ENCODE measurements around the gene IFNGR2.
A peak's percentile ranks its signal among the peaks of the same experiment; 100 is the strongest.
"Not testable (repeated sequence)": the region's sequence is repeated elsewhere in the genome, so short reads cannot be mapped to it uniquely, and the experiment has no call there.

Gene IFNGR2

GRCh38 chr21:33378081-33378480 lies 25.1 kb upstream of the IFNGR2 start:
- Histone ChIP-seq H3K4me2 (ENCODE audit: low read depth, low read length, poor library complexity, severe bottlenecking) (no peak overlapping the region), H3K4me3 (ENCODE audit: low read length, poor library complexity, severe bottlenecking) (no peak overlapping the region), H3F3A (ENCODE audit: low read depth) (no peaks in the 10 kb centered on the region), H3K9me2 (replicated peaks; ENCODE audit: low read depth, low read length) (no peaks in the 10 kb centered on the region), H2AFZ (ENCODE audit: low read length) (no peak overlapping the region), H3K4me1 (ENCODE audit: insufficient read depth, low read length, poor library complexity, severe bottlenecking) (peaks cover 49% of the 10 kb centered on the region), H3K9ac (ENCODE audit: low read depth, low read length, poor library complexity, severe bottlenecking) (no peak overlapping the region), H3K27me3 (ENCODE audit: insufficient read depth, low read length, poor library complexity, severe bottlenecking) (no peaks in the 10 kb centered on the region), H3K9me3 (ENCODE audit: insufficient read depth, low read depth, low read length) (no peaks in the 10 kb centered on the region), H3K79me2 (ENCODE audit: insufficient read depth, low read length) (0 out of 2 replicates have a peak, but pooled peaks cover 3% of the 10 kb centered on the region), H3K36me3 (ENCODE audit: insufficient read depth, low read length) (no peaks in the 10 kb centered on the region), H4K20me1 (ENCODE audit: insufficient read depth, low read length, poor library complexity, severe bottlenecking) (no peaks in the 10 kb centered on the region)
- TF ChIP-seq, protein P1, sequence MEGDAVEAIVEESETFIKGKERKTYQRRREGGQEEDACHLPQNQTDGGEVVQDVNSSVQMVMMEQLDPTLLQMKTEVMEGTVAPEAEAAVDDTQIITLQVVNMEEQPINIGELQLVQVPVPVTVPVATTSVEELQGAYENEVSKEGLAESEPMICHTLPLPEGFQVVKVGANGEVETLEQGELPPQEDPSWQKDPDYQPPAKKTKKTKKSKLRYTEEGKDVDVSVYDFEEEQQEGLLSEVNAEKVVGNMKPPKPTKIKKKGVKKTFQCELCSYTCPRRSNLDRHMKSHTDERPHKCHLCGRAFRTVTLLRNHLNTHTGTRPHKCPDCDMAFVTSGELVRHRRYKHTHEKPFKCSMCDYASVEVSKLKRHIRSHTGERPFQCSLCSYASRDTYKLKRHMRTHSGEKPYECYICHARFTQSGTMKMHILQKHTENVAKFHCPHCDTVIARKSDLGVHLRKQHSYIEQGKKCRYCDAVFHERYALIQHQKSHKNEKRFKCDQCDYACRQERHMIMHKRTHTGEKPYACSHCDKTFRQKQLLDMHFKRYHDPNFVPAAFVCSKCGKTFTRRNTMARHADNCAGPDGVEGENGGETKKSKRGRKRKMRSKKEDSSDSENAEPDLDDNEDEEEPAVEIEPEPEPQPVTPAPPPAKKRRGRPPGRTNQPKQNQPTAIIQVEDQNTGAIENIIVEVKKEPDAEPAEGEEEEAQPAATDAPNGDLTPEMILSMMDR (conservative IDR thresholded peaks at IDR 0.05; ENCODE audit: low read length) = no peak
- TF ChIP-seq EZH2phosphoT487 (IDR thresholded peaks at IDR 0.05; ENCODE audit: borderline replicate concordance) = no peak

GRCh38 chr21:33379934-33380333 lies 23.3 kb upstream of the IFNGR2 start:
- not testable (repeated sequence) for H3K79me2 ChIP-seq (ENCODE audit: insufficient read depth, low read length); H4K20me1 ChIP-seq (ENCODE audit: insufficient read depth, low read length, poor library complexity, severe bottlenecking); H3K36me3 ChIP-seq (ENCODE audit: insufficient read depth, low read length); H3K9me2 ChIP-seq (replicated peaks; ENCODE audit: low read depth, low read length); H3K9me3 ChIP-seq (ENCODE audit: insufficient read depth, low read depth, low read length); H3F3A ChIP-seq (ENCODE audit: low read depth); H3K27me3 ChIP-seq (ENCODE audit: insufficient read depth, low read length, poor library complexity, severe bottlenecking)
- peak overlapping the region; percentile 81; the same call in 1 of the 2 replicates for H2AFZ ChIP-seq (ENCODE audit: low read length)
- H3K4me1 ChIP-seq (ENCODE audit: insufficient read depth, low read length, poor library complexity, severe bottlenecking) = peaks cover 43% of the 10 kb centered on the region
- H3K4me3 ChIP-seq (ENCODE audit: low read length, poor library complexity, severe bottlenecking) = peak overlapping the region; percentile 21
- peak overlapping the region; percentile 59 for H3K4me2 ChIP-seq (ENCODE audit: low read depth, low read length, poor library complexity, severe bottlenecking)
- H3K9ac ChIP-seq (ENCODE audit: low read depth, low read length, poor library complexity, severe bottlenecking) = peak overlapping the region; percentile 63

DNA sequence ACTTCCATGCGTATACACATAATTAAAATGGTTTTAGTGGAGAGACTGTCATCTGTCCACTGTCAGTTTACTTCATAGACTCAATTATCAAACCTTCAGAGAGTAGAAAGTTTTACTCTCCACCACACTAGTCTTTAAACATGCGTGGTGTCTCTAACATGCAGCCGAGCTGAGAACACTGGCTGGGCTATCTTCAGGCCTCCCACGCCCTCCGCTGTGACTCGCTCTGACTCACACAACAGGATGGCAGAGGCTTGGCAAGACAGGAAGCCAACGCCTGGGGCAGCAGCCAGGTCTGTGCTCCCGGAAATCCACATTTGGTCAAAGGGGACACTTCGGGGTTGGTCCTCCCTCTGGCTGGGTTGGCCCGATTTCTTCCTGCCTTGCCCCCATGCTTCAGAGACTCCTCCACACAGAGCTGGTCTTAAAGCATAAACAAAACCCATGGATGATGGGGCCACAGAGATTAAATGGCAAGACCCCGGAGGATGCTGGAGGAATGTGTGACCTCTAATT lies 22.7 kb upstream of the IFNGR2 start:
- peak overlapping the region; percentile 63 for H3K9ac ChIP-seq (ENCODE audit: low read depth, low read length, poor library complexity, severe bottlenecking)
- H3K9me2 ChIP-seq (replicated peaks; ENCODE audit: low read depth, low read length) = no peaks in the 10 kb centered on the region
- H2AFZ ChIP-seq (ENCODE audit: low read length) = peak overlapping the region; percentile 81
- peak overlapping the region; percentile 40 for H3K4me3 ChIP-seq (ENCODE audit: low read length, poor library complexity, severe bottlenecking)
- TF ChIP-seq, protein P1 (conservative IDR thresholded peaks at IDR 0.05; ENCODE audit: low read length) = no peak
- no peak for TF ChIP-seq EZH2phosphoT487 (IDR thresholded peaks at IDR 0.05; ENCODE audit: borderline replicate concordance)
- no peaks in the 10 kb centered on the region for H3K9me3 ChIP-seq (ENCODE audit: insufficient read depth, low read depth, low read length)
- no peaks in the 10 kb centered on the region for H3K36me3 ChIP-seq (ENCODE audit: insufficient read depth, low read length)
- H3F3A ChIP-seq (ENCODE audit: low read depth) = no peaks in the 10 kb centered on the region
- H4K20me1 ChIP-seq (ENCODE audit: insufficient read depth, low read length, poor library complexity, severe bottlenecking) = no peaks in the 10 kb centered on the region
- H3K4me1 ChIP-seq (ENCODE audit: insufficient read depth, low read length, poor library complexity, severe bottlenecking) = peaks cover 37% of the 10 kb centered on the region
- H3K27me3 ChIP-seq (ENCODE audit: insufficient read depth, low read length, poor library complexity, severe bottlenecking) = no peaks in the 10 kb centered on the region
- 0 out of 2 replicates have a peak, but pooled peaks cover 3% of the 10 kb centered on the region for H3K79me2 ChIP-seq (ENCODE audit: insufficient read depth, low read length)
- peak overlapping the region; percentile 59 for H3K4me2 ChIP-seq (ENCODE audit: low read depth, low read length, poor library complexity, severe bottlenecking)

- H3K79me2 ChIP-seq (ENCODE audit: insufficient read depth, low read length); H3K4me3 ChIP-seq (ENCODE audit: low read length, poor library complexity, severe bottlenecking); H2AFZ ChIP-seq (ENCODE audit: low read length); H3K9me3 ChIP-seq (ENCODE audit: insufficient read depth, low read depth, low read length); H4K20me1 ChIP-seq (ENCODE audit: insufficient read depth, low read length, poor library complexity, severe bottlenecking); H3F3A ChIP-seq (ENCODE audit: low read depth); H3K4me2 ChIP-seq (ENCODE audit: low read depth, low read length, poor library complexity, severe bottlenecking); H3K9ac ChIP-seq (ENCODE audit: low read depth, low read length, poor library complexity, severe bottlenecking); H3K27me3 ChIP-seq (ENCODE audit: insufficient read depth, low read length, poor library complexity, severe bottlenecking); H3K36me3 ChIP-seq (ENCODE audit: insufficient read depth, low read length); H3K9me2 ChIP-seq (replicated peaks; ENCODE audit: low read depth, low read length): not testable (repeated sequence)
- peaks cover 37% of the 10 kb centered on the region for H3K4me1 ChIP-seq (ENCODE audit: insufficient read depth, low read length, poor library complexity, severe bottlenecking)
Measured at GRCh38 chr21:33381381-33381780, 21.8 kb upstream of the IFNGR2 start.
